IPS-20b (cell line): ENCODE data around the gene TFCP2.

Experiments
- H3K27ac ChIP-seq: one replicate; pipeline ENCODE4 v1.5.1; 2013; ENCODE audit warnings: low read length
- H3K27me3 ChIP-seq: 2 replicates; pipeline ENCODE4 v1.6.1; 2013; ENCODE audit warnings: mild to moderate bottlenecking, low read length, inconsistent platforms; ENCODE audit not compliant: insufficient read depth
- H3K36me3 ChIP-seq: 2 replicates; pipeline ENCODE4 v1.6.1; 2013; ENCODE audit warnings: low read depth, mild to moderate bottlenecking, inconsistent platforms, low read length, moderate library complexity; ENCODE audit not compliant: insufficient read depth
- H3K4me1 ChIP-seq: 2 replicates; pipeline ENCODE4 v1.6.1; 2013; ENCODE audit warnings: mild to moderate bottlenecking, control low read depth, inconsistent platforms, low read length, moderate library complexity; ENCODE audit not compliant: insufficient read depth
- H3K4me3 ChIP-seq: 2 replicates; pipeline ENCODE4 v1.5.1; 2013; ENCODE audit warnings: mild to moderate bottlenecking, low read length, inconsistent platforms
- H3K9ac ChIP-seq: 2 replicates; pipeline ENCODE4 v1.6.1; 2013; ENCODE audit warnings: low read depth, mild to moderate bottlenecking, inconsistent platforms, low read length, moderate library complexity
- H3K9me3 ChIP-seq: 2 replicates; pipeline ENCODE4 v1.6.1; 2013; ENCODE audit warnings: mild to moderate bottlenecking, low read depth, low read length, inconsistent platforms; ENCODE audit not compliant: insufficient read depth

TFCP2 gene

GRCh38 chr12:51209259-51209658, 36.3 kb upstream of the TFCP2 start:
- H3K27me3 ChIP-seq: no peaks in the 10 kb centered on the region
- no peak overlapping the region for H3K27ac ChIP-seq
- no peaks in the 10 kb centered on the region for H3K4me1 ChIP-seq
- H3K9ac ChIP-seq: no peak overlapping the region
- no peaks in the 10 kb centered on the region for H3K36me3 ChIP-seq
- no peak overlapping the region for H3K4me3 ChIP-seq
- no peaks in the 10 kb centered on the region; the same call in 1 of the 2 replicates for H3K9me3 ChIP-seq

GRCh38 chr12:51208016-51208660, 35.2 kb upstream of the TFCP2 start:
- H3K4me3 ChIP-seq: no peak overlapping the region

GRCh38 chr12:51205350-51205749, 32.4 kb upstream of the TFCP2 start:
- Histone ChIP-seq H3K36me3 (no peaks in the 10 kb centered on the region), H3K9me3 (no peaks in the 10 kb centered on the region; the same call in 1 of the 2 replicates), H3K4me1 (no peaks in the 10 kb centered on the region), H3K9ac (no peak overlapping the region), H3K4me3 (no peak overlapping the region), H3K27me3 (no peaks in the 10 kb centered on the region), H3K27ac (no peak overlapping the region)

More at GRCh38 chr12:51208016-51208660, 35.2 kb upstream of the TFCP2 start:
- H3K27ac ChIP-seq: no peak overlapping the region
- no peaks in the 10 kb centered on the region for H3K27me3 ChIP-seq
- no peaks in the 10 kb centered on the region; the same call in 1 of the 2 replicates for H3K9me3 ChIP-seq
- no peaks in the 10 kb centered on the region for H3K36me3 ChIP-seq
- H3K4me1 ChIP-seq: no peaks in the 10 kb centered on the region
- no peak overlapping the region; the same call in 1 of the 2 replicates for H3K9ac ChIP-seq

- Histone ChIP-seq H3K9ac (no peak overlapping the region), H3K4me3 (no peak overlapping the region), H3K27ac (no peak overlapping the region), H3K27me3 (no peaks in the 10 kb centered on the region), H3K4me1 (no peaks in the 10 kb centered on the region), H3K9me3 (no peaks in the 10 kb centered on the region), H3K36me3 (no peaks in the 10 kb centered on the region)
Observed at GRCh38 chr12:51202718-51203117, 29.8 kb upstream of the TFCP2 start.

- Histone ChIP-seq H3K4me3 (no peak overlapping the region), H3K27ac (no peak overlapping the region), H3K36me3 (no peaks in the 10 kb centered on the region), H3K27me3 (no peaks in the 10 kb centered on the region), H3K9ac (no peak overlapping the region), H3K9me3 (no peaks in the 10 kb centered on the region), H3K4me1 (no peaks in the 10 kb centered on the region)
Observed at GRCh38 chr12:51200806-51201205, 27.9 kb upstream of the TFCP2 start.

- Histone ChIP-seq H3K9ac (no peak overlapping the region), H3K36me3 (no peaks in the 10 kb centered on the region), H3K9me3 (no peaks in the 10 kb centered on the region), H3K4me3 (no peak overlapping the region), H3K4me1 (no peaks in the 10 kb centered on the region), H3K27me3 (no peaks in the 10 kb centered on the region), H3K27ac (no peak overlapping the region)
Observed at GRCh38 chr12:51200156-51200555, 27.2 kb upstream of the TFCP2 start.

- Histone ChIP-seq H3K36me3 (no peaks in the 10 kb centered on the region), H3K27ac (no peak overlapping the region), H3K9me3 (no peaks in the 10 kb centered on the region), H3K4me3 (no peak overlapping the region), H3K4me1 (no peaks in the 10 kb centered on the region), H3K9ac (no peak overlapping the region), H3K27me3 (no peaks in the 10 kb centered on the region)
Observed at GRCh38 chr12:51199366-51199945, 26.5 kb upstream of the TFCP2 start.

- no peak overlapping the region for H3K9ac ChIP-seq
- no peak overlapping the region for H3K27ac ChIP-seq
- H3K27me3 ChIP-seq: no peaks in the 10 kb centered on the region
- H3K9me3 ChIP-seq: no peaks in the 10 kb centered on the region
- no peaks in the 10 kb centered on the region for H3K36me3 ChIP-seq
- no peaks in the 10 kb centered on the region for H3K4me1 ChIP-seq
- no peak overlapping the region for H3K4me3 ChIP-seq
Observed at GRCh38 chr12:51198568-51199365, 25.8 kb upstream of the TFCP2 start.

- Histone ChIP-seq H3K9me3 (no peaks in the 10 kb centered on the region), H3K9ac (no peak overlapping the region), H3K27ac (no peak overlapping the region), H3K4me1 (no peaks in the 10 kb centered on the region), H3K36me3 (no peaks in the 10 kb centered on the region), H3K4me3 (no peak overlapping the region), H3K27me3 (no peaks in the 10 kb centered on the region)
Observed at GRCh38 chr12:51197736-51198567, 25.0 kb upstream of the TFCP2 start.

- Histone ChIP-seq H3K27ac (no peak overlapping the region), H3K9ac (no peak overlapping the region), H3K4me3 (no peak overlapping the region), H3K27me3 (no peaks in the 10 kb centered on the region), H3K4me1 (no peaks in the 10 kb centered on the region), H3K36me3 (no peaks in the 10 kb centered on the region), H3K9me3 (no peaks in the 10 kb centered on the region)
Observed at GRCh38 chr12:51196547-51196946, 23.6 kb upstream of the TFCP2 start.

- Histone ChIP-seq H3K27me3 (no peaks in the 10 kb centered on the region), H3K27ac (no peak overlapping the region), H3K36me3 (no peaks in the 10 kb centered on the region), H3K9ac (no peak overlapping the region), H3K4me1 (no peaks in the 10 kb centered on the region), H3K4me3 (no peak overlapping the region), H3K9me3 (no peaks in the 10 kb centered on the region)
Observed at GRCh38 chr12:51195841-51196240, 22.9 kb upstream of the TFCP2 start.
